Sigmoid colon (tissue), 7 donors: Measurements from ENCODE around the gene MRPL36. TPM values are rescaled to one million over a fixed set of nuclear protein-coding genes. Genes with fewer than 3 reads are reported as not detected.
A peak's percentile ranks its signal among the peaks of the same experiment; 100 is the strongest.

Source experiments
- DNase-seq: peaks from one replicate; pipeline ENCODE4 v3.0.0-alpha.2; 2019
- H3K27ac ChIP-seq, 4 donors: fragments of 200-600 bp; sonication (generic); one replicate each; pipeline ENCODE4 v1.5.1; 2016 to 2019; ENCODE audit warnings: mild to moderate bottlenecking in 1 of 4
- H3K27me3 ChIP-seq, 3 donors: fragments of 200-600 bp; sonication (generic); one replicate each; pipeline ENCODE4 v1.5.1; 2019; ENCODE audit warnings: mild to moderate bottlenecking in 1 of 3
- H3K36me3 ChIP-seq, 4 donors: fragments of 200-600 bp; sonication (generic); one replicate each; pipeline ENCODE4 v1.5.1; 2016 to 2019
- H3K4me1 ChIP-seq, 4 donors: fragments of 200-600 bp; sonication (generic); one replicate each; pipeline ENCODE4 v1.5.1; 2017 to 2019
- H3K4me3 ChIP-seq, 4 donors: fragments of 200-600 bp; sonication (generic); one replicate each; pipeline ENCODE4 v1.5.1; 2017 to 2019; ENCODE audit warnings: mild to moderate bottlenecking in 2 of 4, moderate library complexity in 1 of 4
- H3K9me3 ChIP-seq, 4 donors: fragments of 200-600 bp in 3 of 4; sonication (generic) in 3 of 4; one replicate each; pipeline versions ENCODE4 v1.5.1 to v1.6.1; 2013 to 2019
- CTCF ChIP-seq, 4 experiments: fragments of 450-650 bp in 3 of 4; fragments of 200-600 bp in 1 of 4; IDR thresholded peaks; one replicate each; pipeline ENCODE4 v1.5.1; 2016 to 2019; ENCODE audit warnings: antibody characterized with exemption in 4 of 4, mild to moderate bottlenecking in 3 of 4, moderate library complexity in 2 of 4
- EP300 ChIP-seq, 4 donors: sonication (generic); formaldehyde crosslinking; IDR thresholded peaks; one replicate each; pipeline ENCODE4 v1.6.1; 2017; ENCODE audit warnings: antibody characterized with exemption in 4 of 4
- POLR2A ChIP-seq, 2 donors: fragments of 450-650 bp; IDR thresholded peaks; one replicate each; pipeline ENCODE4 v1.6.1; 2016; ENCODE audit warnings: antibody characterized with exemption in 2 of 2, mild to moderate bottlenecking in 2 of 2, moderate library complexity in 2 of 2
- POLR2AphosphoS5 ChIP-seq, 4 donors: sonication (generic); formaldehyde crosslinking; IDR thresholded peaks; one replicate each; pipeline ENCODE4 v1.6.1; 2017; ENCODE audit warnings: antibody characterized with exemption in 4 of 4
- WGBS, 2 donors: extraction: QIAGEN DNeasy Blood & Tissue Kit; methylation state at CpG; one replicate each; pipeline ENCODE4 v1.1.7; 2013; 5-methylcytosine and 5-hydroxymethylcytosine counted together
- intact Hi-C: fragments of 100-400 bp; cut with DNase I; formaldehyde crosslinking; loops from one replicate; pipeline ENCODE4 v1.15.1; 2023
- polyA plus RNA-seq, 3 donors: library from polyadenylated mRNA; stranded (reverse); fragments of 200-250 nt; gene quantifications; one replicate each; pipeline ENCODE4 v1.2.3, GENCODE V29; 2013
- total RNA-seq, 4 donors: library from RNA; depleted of rRNA; stranded (reverse); fragments of >200 nt; gene quantifications; one replicate each; pipeline ENCODE4 v1.1.0, GENCODE V29; 2016
- donor health status: healthy with polysubstance abuse.
- donor health status: Bipolar disorder and iron deficiency.
- donor health status: healthy.

The MRPL36 gene
- total and polyA plus RNA-seq, 7 donors: 32.4 to 77.9 (median 59.4) TPM

GRCh38 chr5:1787472-1788047 is 12.1 kb downstream of the MRPL36 start:
- H3K4me1 ChIP-seq: no peaks in the 10 kb centered on the region
- no peak for TF ChIP-seq POLR2AphosphoS5 (IDR thresholded peaks at IDR 0.05)
- TF ChIP-seq EP300 (IDR thresholded peaks at IDR 0.05): no peak
- no peak for TF ChIP-seq POLR2A (IDR thresholded peaks at IDR 0.05)
- no peak for TF ChIP-seq CTCF (IDR thresholded peaks at IDR 0.05)
- H3K4me3 ChIP-seq: no peak overlapping the region
- no peaks in the 10 kb centered on the region for H3K36me3 ChIP-seq
- WGBS, 2 donors: 76 to 84% methylated on average over 12 of the region's 12 CpGs
- DNase-seq: peak; percentile 30
- H3K27ac ChIP-seq: no peak overlapping the region
- no peaks in the 10 kb centered on the region for H3K9me3 ChIP-seq
- intact Hi-C loops: no loop called here
- H3K27me3 ChIP-seq: peaks cover 0 to 31% (median 0%) of the 10 kb centered on the region in 3 donors

- Histone ChIP-seq H3K4me1 (no peaks in the 10 kb centered on the region), H3K9me3 (no peaks in the 10 kb centered on the region), H3K4me3 (no peak overlapping the region), H3K27me3 (peaks cover 0 to 31% (median 0%) of the 10 kb centered on the region in 3 donors), H3K36me3 (no peaks in the 10 kb centered on the region), H3K27ac (no peak overlapping the region)
- 80 to 90% methylated on average over 29 of the region's 29 CpGs for WGBS, 2 donors
- intact Hi-C loops: no loop called here
- no peak for TF ChIP-seq POLR2AphosphoS5 (IDR thresholded peaks at IDR 0.05)
- no peak for TF ChIP-seq POLR2A (IDR thresholded peaks at IDR 0.05)
- TF ChIP-seq EP300 (IDR thresholded peaks at IDR 0.05): no peak
- TF ChIP-seq CTCF (IDR thresholded peaks at IDR 0.05): no peak
- DNase-seq: peak; percentile 41
These were observed 12.8 kb downstream of the MRPL36 start for GRCh38 chr5:1786621-1787471.

- no peaks in the 10 kb centered on the region for H3K9me3 ChIP-seq
- no peak overlapping the region for H3K27ac ChIP-seq
- WGBS, 2 donors: 84 to 91% methylated on average over 13 of the region's 13 CpGs
- intact Hi-C loops: no loop called here
- no peaks in the 10 kb centered on the region for H3K36me3 ChIP-seq
- H3K4me1 ChIP-seq: no peaks in the 10 kb centered on the region
- DNase-seq: peak; percentile 60
- TF ChIP-seq POLR2AphosphoS5 (IDR thresholded peaks at IDR 0.05) (no peak), CTCF (IDR thresholded peaks at IDR 0.05) (no peak), EP300 (IDR thresholded peaks at IDR 0.05) (no peak)
- H3K27me3 ChIP-seq: peaks cover 0 to 31% (median 0%) of the 10 kb centered on the region in 3 donors
- H3K4me3 ChIP-seq: no peak overlapping the region
These were observed 13.7 kb downstream of the MRPL36 start for GRCh38 chr5:1785984-1786383.

- intact Hi-C loops: no loop called here
- Histone ChIP-seq H3K27me3 (peaks cover 0 to 31% (median 0%) of the 10 kb centered on the region in 3 donors), H3K27ac (no peak overlapping the region), H3K4me3 (no peak overlapping the region), H3K4me1 (no peaks in the 10 kb centered on the region), H3K36me3 (no peaks in the 10 kb centered on the region), H3K9me3 (no peaks in the 10 kb centered on the region)
- WGBS, 2 donors: 65% methylated on average over 8 of the region's 8 CpGs
- TF ChIP-seq EP300 (IDR thresholded peaks at IDR 0.05) (no peak), POLR2AphosphoS5 (IDR thresholded peaks at IDR 0.05) (no peak), CTCF (IDR thresholded peaks at IDR 0.05) (no peak), POLR2A (IDR thresholded peaks at IDR 0.05) (no peak)
- DNase-seq: peak; percentile 39
These were observed 14.6 kb downstream of the MRPL36 start for GRCh38 chr5:1785062-1785461.
